Measurements from ENCODE around the gene JPH4. TPM values are rescaled to one million over a fixed set of nuclear protein-coding genes. Genes with fewer than 3 reads are reported as not detected.

Gene JPH4
- total and polyA plus RNA-seq, 2 donors (not counting 3 experiments of a cell fraction or from before 2014, with no cell fraction given) = 0.06 TPM; not detected in 1

DNA sequence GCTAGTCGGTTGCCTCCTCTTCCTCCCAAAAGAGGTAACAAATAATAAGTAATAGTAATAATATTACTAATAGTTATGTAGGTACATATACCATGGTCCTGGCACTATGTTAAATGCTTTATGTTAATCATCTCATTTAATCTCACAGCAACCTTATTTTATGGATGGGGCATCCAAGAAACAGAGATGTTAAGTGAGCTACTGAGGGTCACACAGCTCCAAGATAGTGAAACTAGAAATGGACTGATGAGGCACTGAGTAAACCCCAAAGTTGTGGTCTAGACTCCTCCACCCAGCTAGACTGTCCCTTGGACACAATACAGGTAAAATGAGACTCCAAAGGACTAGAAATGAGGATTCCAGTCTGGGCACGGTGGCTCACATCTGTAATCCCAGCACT is 42.1 kb downstream of the JPH4 start:
- intact Hi-C loops (cut with micrococcal nuclease) = no loop called here
- POLR2A ChIA-PET = no interaction called here

GRCh38 chr14:23535943-23536342 is 42.6 kb downstream of the JPH4 start:
- H3K4me3 ChIP-seq (replicated peaks in 1 of 3; ENCODE audit: insufficient read depth in 1 of 3, low read depth in 1 of 3, low read length in 3 of 3) = no peak overlapping the region
- dilution Hi-C loops (cut with MboI; ENCODE audit: extremely low pct_ligation_motif_present, low sequenced_read_pairs) (no loop called here), intact Hi-C loops (cut with micrococcal nuclease) (no loop called here)
- H3K4me1 ChIP-seq (ENCODE audit: control insufficient read depth, extremely low read depth, insufficient read depth, low read length) = no peaks in the 10 kb centered on the region
- H3K79me2 ChIP-seq (ENCODE audit: control insufficient read depth, insufficient read depth, low read length) = no peaks in the 10 kb centered on the region
- POLR2A ChIA-PET = no interaction called here
- CTCF ChIA-PET = no interaction called here
- no TSS peak for BruUV-seq (replicated peaks)
- no peaks in the 10 kb centered on the region for H4K20me1 ChIP-seq (replicated peaks; ENCODE audit: control insufficient read depth, extremely low read depth, insufficient read depth, low read length)
- no peaks in the 10 kb centered on the region for H3K9me1 ChIP-seq (replicated peaks; ENCODE audit: control insufficient read depth, extremely low read depth, insufficient read depth, low read length)
- H3K27ac ChIP-seq (ENCODE audit: insufficient read depth, low read depth, low read length) = no peak overlapping the region
- no peak overlapping the region for H3K4me2 ChIP-seq (ENCODE audit: insufficient read depth, low read length)
- no peaks in the 10 kb centered on the region for H3K27me3 ChIP-seq (ENCODE audit: control insufficient read depth in 2 of 2, insufficient read depth in 2 of 2, low read length in 2 of 2)
- FAIRE-seq = no peak
- H3K9me3 ChIP-seq (replicated peaks; ENCODE audit: control insufficient read depth, insufficient read depth, low read length) = no peaks in the 10 kb centered on the region
- TF ChIP-seq JUN (IDR thresholded peaks at IDR 0.05; ENCODE audit: borderline replicate concordance, insufficient read depth, insufficient read length, low read depth) = no peak
- TF ChIP-seq MYC (IDR thresholded peaks at IDR 0.05; ENCODE audit: low read depth, low read length) = no peak
- TF ChIP-seq CTCF (IDR thresholded peaks at IDR 0.05; ENCODE audit: extremely low read depth in 1 of 2, insufficient read depth in 1 of 2, low read depth in 1 of 2, low read length in 2 of 2) = no peak
- no peak for TF ChIP-seq POLR2A (IDR thresholded peaks at IDR 0.05; ENCODE audit: low read depth, low read length)
- no peak for TF ChIP-seq EZH2 (IDR thresholded peaks at IDR 0.05; ENCODE audit: borderline replicate concordance, low read depth, low read length, severe bottlenecking)
- no peak for TF ChIP-seq POLR2AphosphoS5 (IDR thresholded peaks at IDR 0.05; ENCODE audit: insufficient read depth, low read depth, low read length)
- no peak for TF ChIP-seq FOS (IDR thresholded peaks at IDR 0.05; ENCODE audit: borderline replicate concordance, insufficient read depth, low read length)
- TF ChIP-seq, protein P1, sequence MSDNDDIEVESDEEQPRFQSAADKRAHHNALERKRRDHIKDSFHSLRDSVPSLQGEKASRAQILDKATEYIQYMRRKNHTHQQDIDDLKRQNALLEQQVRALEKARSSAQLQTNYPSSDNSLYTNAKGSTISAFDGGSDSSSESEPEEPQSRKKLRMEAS (IDR thresholded peaks at IDR 0.05; ENCODE audit: insufficient read depth, insufficient read length) = no peak
- no peak for TF ChIP-seq GATA2 (IDR thresholded peaks at IDR 0.05; ENCODE audit: insufficient read depth, insufficient read length, low read depth, low read length)
- no peak overlapping the region for H3K9ac ChIP-seq (replicated peaks; ENCODE audit: extremely low read depth, insufficient read depth, low read length)
- no peak for DNase-seq (ENCODE audit: low read depth, low spot score)
- no peaks in the 10 kb centered on the region for H3K36me3 ChIP-seq (ENCODE audit: control insufficient read depth in 2 of 2, extremely low read depth in 1 of 2, insufficient read depth in 2 of 2, low read length in 2 of 2)
- H2AFZ ChIP-seq (ENCODE audit: low read depth, low read length) = no peak overlapping the region

More for the DNA sequence above, 42.1 kb downstream of the JPH4 start:
- Histone ChIP-seq H3K9me1 (replicated peaks; ENCODE audit: control insufficient read depth, extremely low read depth, insufficient read depth, low read length) (no peaks in the 10 kb centered on the region), H3K9me3 (replicated peaks; ENCODE audit: control insufficient read depth, insufficient read depth, low read length) (no peaks in the 10 kb centered on the region), H3K4me3 (replicated peaks in 1 of 3; ENCODE audit: insufficient read depth in 1 of 3, low read depth in 1 of 3, low read length in 3 of 3) (no peak overlapping the region), H3K36me3 (ENCODE audit: control insufficient read depth in 2 of 2, extremely low read depth in 1 of 2, insufficient read depth in 2 of 2, low read length in 2 of 2) (no peaks in the 10 kb centered on the region), H3K27me3 (ENCODE audit: control insufficient read depth in 2 of 2, insufficient read depth in 2 of 2, low read length in 2 of 2) (no peaks in the 10 kb centered on the region), H3K79me2 (ENCODE audit: control insufficient read depth, insufficient read depth, low read length) (no peaks in the 10 kb centered on the region), H3K4me2 (ENCODE audit: insufficient read depth, low read length) (no peak overlapping the region), H2AFZ (ENCODE audit: low read depth, low read length) (no peak overlapping the region), H3K27ac (ENCODE audit: insufficient read depth, low read depth, low read length) (no peak overlapping the region), H4K20me1 (replicated peaks; ENCODE audit: control insufficient read depth, extremely low read depth, insufficient read depth, low read length) (no peaks in the 10 kb centered on the region), H3K4me1 (ENCODE audit: control insufficient read depth, extremely low read depth, insufficient read depth, low read length) (no peaks in the 10 kb centered on the region), H3K9ac (replicated peaks; ENCODE audit: extremely low read depth, insufficient read depth, low read length) (no peak overlapping the region)
- TF ChIP-seq, protein P1 (IDR thresholded peaks at IDR 0.05; ENCODE audit: insufficient read depth, insufficient read length) = no peak
- no peak for TF ChIP-seq MYC (IDR thresholded peaks at IDR 0.05; ENCODE audit: low read depth, low read length)
- TF ChIP-seq GATA2 (IDR thresholded peaks at IDR 0.05; ENCODE audit: insufficient read depth, insufficient read length, low read depth, low read length) = no peak
- TF ChIP-seq POLR2A (IDR thresholded peaks at IDR 0.05; ENCODE audit: low read depth, low read length) = no peak
- no peak for TF ChIP-seq EZH2 (IDR thresholded peaks at IDR 0.05; ENCODE audit: borderline replicate concordance, low read depth, low read length, severe bottlenecking)
- no peak for TF ChIP-seq POLR2AphosphoS5 (IDR thresholded peaks at IDR 0.05; ENCODE audit: insufficient read depth, low read depth, low read length)
- FAIRE-seq (no peak), DNase-seq (ENCODE audit: low read depth, low spot score) (no peak)
- CTCF ChIA-PET = interaction anchor here (0.7 kb wide), 1 partner anchor 23 kb away, joined by 3 read pairs; no protein-coding TSS in a partner anchor
- dilution Hi-C loops (cut with MboI; ENCODE audit: extremely low pct_ligation_motif_present, low sequenced_read_pairs) = no loop called here
- BruUV-seq (replicated peaks) = no TSS peak
